ENCODE data around the gene FAM135A.
"Not testable (repeated sequence)": the region's sequence is repeated elsewhere in the genome, so short reads cannot be mapped to it uniquely, and the experiment has no call there.

FAM135A gene

GRCh38 chr6:70459699-70460098, 46.4 kb downstream of the FAM135A start:
- not testable (repeated sequence) for DNase-seq (ENCODE audit: low read depth)

GRCh38 chr6:70470016-70470415, 56.7 kb downstream of the FAM135A start:
- no peak for DNase-seq (ENCODE audit: low read depth)

- not testable (repeated sequence) for DNase-seq (ENCODE audit: low read depth)
Measured at GRCh38 chr6:70470510-70470909, 57.2 kb downstream of the FAM135A start.

DNA sequence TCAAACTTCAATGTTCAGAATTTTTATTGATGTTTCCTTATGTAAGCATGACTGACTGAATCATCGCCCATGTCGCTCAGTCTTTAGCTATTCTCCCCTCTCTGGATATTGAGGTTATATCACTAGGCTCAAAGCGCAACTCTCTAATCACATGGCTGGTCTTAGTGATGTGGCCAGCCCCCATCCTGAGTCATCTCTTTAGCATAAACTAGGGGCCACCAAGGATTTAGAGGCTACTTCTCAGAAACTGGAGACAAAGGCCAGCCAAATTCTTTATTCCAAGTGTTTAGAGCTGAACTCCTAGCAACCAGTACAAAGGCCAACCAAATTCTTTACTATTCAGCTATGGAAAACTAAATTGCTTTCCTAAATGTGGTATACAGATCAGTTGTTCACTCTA, 61.4 kb downstream of the FAM135A start:
- no peak for DNase-seq (ENCODE audit: low read depth)

DNA sequence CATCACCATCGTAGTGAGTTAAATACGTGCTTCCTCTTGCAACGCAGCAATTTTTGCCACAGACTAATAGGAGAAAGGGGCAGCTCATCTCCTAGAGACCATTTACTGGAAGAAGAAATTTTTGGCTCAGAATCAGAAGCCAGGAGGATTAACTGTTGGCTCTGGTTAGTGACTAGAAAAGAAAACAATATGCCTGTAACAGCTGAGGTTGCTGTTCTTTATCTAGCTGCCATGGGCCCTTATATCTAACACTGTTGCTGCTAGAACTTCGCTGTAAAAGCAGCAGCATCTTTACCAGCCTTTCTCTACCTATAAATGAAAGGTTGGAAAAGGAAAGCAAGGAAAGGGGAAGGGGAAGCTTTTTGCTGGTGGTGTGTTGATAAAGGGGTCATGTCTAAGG, 65.9 kb downstream of the FAM135A start:
- DNase-seq (ENCODE audit: low read depth): no peak

DNA sequence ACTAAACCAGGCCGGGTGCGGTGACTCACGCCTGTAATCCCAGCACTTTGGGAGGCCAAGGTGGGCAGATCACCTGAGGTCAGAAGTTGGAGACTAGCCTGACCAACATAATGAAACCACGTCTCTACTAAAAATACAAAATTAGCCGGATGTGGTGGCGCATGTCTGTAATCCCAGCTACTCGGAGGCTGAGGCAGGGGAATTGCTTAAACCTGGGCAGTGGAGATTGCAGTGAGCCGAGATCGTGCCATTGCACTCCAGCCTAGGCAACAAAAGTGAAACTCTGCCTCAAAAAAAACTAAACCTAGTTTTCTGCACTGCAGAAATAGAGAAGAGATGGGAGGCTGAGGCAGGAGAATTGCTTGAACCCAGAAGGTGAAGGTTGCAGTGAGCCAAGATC, 73.3 kb downstream of the FAM135A start:
- DNase-seq (ENCODE audit: low read depth): not testable (repeated sequence)

GRCh38 chr6:70489364-70489763, 76.1 kb downstream of the FAM135A start:
- no peak for DNase-seq (ENCODE audit: low read depth)

DNA sequence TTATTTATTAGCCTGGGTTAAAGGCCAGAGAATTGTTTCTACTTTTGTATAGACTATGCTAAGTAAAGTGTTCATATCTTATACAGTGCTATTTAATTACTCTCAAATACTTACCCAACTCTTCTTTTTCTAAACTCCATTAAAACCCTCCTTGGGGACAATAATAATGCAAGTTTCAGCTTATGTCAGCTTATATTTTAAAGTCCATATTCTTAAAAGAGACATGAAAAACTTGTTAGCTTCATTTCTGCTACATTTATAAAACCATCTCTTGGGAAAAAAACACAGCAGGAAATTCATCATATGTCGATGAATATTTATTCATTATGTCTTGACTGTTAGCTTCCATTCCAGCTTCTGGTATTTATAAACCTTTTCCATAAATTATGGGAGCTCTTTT, 81.5 kb downstream of the FAM135A start:
- no peak for DNase-seq (ENCODE audit: low read depth)

DNA sequence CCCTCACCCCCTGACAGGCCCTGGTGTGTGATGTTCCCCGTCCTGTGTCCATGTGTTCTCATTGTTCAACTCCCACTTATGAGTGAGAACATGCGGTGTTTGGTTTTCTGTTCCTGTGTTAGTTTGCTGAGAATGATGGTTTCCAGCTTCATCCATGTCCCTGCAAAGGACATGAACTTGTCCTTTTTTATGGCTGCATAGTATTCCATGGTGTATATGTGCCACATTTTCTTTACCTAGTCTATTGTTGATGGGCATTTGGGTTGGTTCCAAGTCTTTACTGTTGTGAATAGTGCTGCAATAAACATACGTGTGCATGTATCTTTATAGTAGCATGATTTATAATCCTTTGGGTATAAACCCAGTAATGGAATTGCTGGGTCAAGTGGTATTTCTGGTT, 82.5 kb downstream of the FAM135A start:
- not testable (repeated sequence) for DNase-seq (ENCODE audit: low read depth)

DNA sequence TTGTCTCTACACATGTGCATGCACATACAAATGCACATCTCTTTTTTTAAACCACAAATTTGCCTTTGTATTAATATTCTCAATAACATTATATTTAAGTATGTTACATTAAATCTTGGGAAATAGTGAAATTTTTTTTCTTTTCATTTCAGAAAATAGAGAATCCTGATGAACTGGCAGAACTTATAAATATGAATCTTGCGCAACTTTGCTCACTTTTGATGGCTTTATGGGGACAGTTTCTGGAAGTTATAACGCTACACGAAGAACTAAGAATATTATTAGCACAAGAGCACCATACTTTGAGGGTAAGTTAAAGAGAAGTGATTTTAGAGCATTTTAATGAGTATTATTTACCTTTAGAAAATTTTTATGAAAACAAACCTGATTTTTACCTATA, 89.2 kb downstream of the FAM135A start:
- DNase-seq (ENCODE audit: low read depth): no peak

GRCh38 chr6:70503813-70504465, 90.6 kb downstream of the FAM135A start:
- no peak for DNase-seq (ENCODE audit: low read depth)

GRCh38 chr6:70506321-70506720, 93.0 kb downstream of the FAM135A start:
- DNase-seq (ENCODE audit: low read depth): no peak

DNA sequence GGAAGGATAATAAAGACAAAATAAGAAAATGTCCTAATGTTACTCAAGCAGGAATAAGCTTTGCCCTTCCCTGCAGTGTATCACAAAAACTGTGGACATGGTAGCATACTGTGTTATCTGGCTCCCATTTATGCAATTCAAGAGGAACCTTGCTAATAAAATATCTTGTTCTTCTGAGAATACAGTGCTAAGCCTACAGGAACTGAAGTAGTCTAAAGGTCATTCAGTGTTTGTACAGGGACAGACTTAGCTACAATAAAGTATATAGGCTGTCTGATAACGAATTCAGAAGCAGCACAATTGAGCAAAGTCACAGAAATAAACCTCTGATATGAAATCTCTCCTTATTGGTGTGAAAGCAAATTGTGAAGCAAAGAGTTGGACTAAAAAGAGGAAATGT, 93.9 kb downstream of the FAM135A start:
- no peak for DNase-seq (ENCODE audit: low read depth)

GRCh38 chr6:70508953-70509352, 95.6 kb downstream of the FAM135A start:
- DNase-seq (ENCODE audit: low read depth): no peak

DNA sequence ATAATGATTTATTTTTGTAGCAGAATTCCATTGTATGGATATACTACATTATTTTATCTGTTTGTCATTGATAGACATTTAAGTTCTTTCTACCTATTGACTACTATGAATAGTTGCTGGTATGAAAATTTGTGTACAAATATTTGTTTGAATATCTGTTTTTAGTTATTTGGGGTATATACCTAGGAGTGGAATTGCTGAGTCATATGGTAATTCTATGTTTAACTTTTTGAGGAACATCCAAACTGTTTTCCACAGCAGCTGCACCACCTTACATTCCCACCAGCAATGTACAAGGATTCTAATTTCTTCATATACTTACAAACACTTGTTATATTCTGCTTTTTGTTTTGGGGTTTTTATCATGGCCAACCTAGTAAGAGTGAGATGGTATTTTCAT, 97.3 kb downstream of the FAM135A start:
- DNase-seq (ENCODE audit: low read depth): no peak

GRCh38 chr6:70518723-70519122, 105.4 kb downstream of the FAM135A start:
- DNase-seq (ENCODE audit: low read depth): no peak

DNA sequence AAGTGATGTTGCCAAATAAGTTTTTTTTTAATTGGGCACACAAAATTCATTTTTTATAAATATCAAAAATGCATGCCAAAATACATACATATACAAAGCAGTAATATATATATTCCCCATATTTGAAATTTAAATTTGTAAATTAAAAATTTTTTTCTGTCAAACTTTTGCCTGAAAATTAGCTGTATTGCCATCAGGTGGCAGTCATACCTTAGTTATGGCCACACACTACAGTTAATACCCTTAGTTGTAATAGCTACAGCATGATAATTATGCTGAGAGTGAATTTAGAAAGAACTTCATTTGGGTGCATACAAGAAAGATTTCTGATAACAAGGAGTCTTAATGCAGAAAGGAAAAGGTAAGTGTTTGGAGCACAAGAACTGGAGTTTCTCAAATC, 107.3 kb downstream of the FAM135A start:
- no peak for DNase-seq (ENCODE audit: low read depth)

DNA sequence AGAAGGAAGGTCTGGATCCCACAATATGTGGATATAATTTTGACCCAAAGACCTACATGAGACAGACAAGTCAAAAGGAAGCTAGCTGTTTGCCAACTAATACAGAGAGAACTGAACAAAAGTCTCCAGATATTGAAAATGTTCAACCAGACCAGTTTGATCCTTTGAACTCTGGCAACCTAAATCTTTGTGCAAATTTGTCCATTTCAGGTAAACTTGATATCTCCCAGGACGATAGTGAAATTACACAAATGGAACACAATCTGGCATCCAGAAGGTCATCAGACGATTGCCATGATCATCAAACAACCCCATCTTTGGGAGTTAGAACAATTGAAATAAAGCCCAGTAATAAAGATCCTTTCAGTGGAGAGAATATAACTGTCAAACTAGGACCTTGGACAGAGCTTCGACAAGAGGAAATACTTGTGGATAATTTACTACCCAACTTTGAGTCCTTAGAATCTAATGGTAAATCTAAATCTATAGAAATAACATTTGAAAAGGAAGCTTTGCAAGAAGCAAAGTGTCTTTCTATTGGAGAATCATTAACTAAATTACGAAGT, 111.5 kb downstream of the FAM135A start:
- no peak for DNase-seq (ENCODE audit: low read depth)

DNA sequence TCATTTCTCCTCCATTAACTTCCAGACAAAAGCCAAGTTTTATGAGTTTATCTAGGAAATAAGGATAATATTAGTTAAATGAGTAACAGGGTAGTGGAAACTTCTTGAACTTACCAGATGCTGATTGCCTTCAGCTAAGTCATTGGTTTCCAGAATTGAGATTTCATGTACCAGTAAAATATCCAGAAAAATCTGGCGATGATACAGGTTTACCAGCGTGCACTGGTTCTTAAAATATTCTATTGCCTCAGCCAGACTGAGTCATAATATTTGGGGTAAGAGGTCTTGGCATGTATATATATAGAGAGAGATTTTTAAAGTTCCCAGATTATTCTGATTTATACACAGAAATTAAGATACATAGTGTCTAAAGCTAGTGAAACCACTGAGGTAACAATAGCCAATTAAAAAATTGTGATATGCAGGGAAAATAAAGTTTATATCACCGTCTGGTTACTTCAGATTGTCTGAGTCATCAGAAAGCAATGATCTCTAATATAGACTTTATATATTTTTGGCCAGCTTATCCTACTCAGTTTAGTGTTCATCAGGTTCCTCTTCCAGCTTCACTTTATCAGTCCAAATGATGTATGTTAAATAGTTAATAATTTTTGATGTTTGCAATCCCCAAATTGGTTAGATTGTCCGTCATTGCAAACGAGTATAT, 113.9 kb downstream of the FAM135A start:
- DNase-seq (ENCODE audit: low read depth): no peak

- DNase-seq (ENCODE audit: low read depth): no peak
Measured at GRCh38 chr6:70530023-70530422, 116.7 kb downstream of the FAM135A start.

- DNase-seq (ENCODE audit: low read depth): no peak
Measured at GRCh38 chr6:70531133-70531532, 117.8 kb downstream of the FAM135A start.

DNA sequence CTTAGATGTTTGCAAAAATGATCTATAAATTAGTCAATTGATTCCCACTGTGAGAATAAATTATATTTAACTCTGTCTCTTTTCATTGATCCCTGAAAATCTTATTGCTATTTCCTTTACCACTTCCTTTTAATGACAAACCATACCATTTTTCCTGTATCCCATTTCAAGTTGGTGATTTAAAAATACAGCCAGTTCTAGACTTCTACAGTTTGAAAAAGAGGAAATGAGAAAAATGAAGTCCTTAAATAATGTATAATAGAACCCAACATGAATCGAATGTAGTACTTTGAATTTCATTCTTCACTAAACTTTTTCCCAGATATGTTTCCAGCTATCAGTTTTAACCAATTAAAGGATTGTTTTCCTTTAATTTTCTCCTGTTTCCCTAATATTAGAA, 124.0 kb downstream of the FAM135A start:
- DNase-seq (ENCODE audit: low read depth): no peak

- DNase-seq (ENCODE audit: low read depth): no peak
Measured at GRCh38 chr6:70538376-70538775, 125.1 kb downstream of the FAM135A start.

- no peak for DNase-seq (ENCODE audit: low read depth)
Measured at GRCh38 chr6:70547313-70547712, 134.0 kb downstream of the FAM135A start.

Measured in CMK (cell line).